Suppressor macrophage treated with lipopolysaccharide for 1 hour (primary cell): ENCODE data around the gene NGF.
A peak's percentile ranks its signal among the peaks of the same experiment; 100 is the strongest.
"Not testable (repeated sequence)": the region's sequence is repeated elsewhere in the genome, so short reads cannot be mapped to it uniquely, and the experiment has no call there.

Experiments used
- DNase-seq, 3 donors: peaks; one replicate each; pipeline ENCODE4 v3.0.0-alpha.2; 2020 to 2022

NGF gene

GRCh38 chr1:115337633-115338456 lies at the start of gene NGF:
TSS of gene NGF (minus strand) at chr1:115338249. CDS start at chr1:115286795, 51,454 bp downstream.
- DNase-seq = peak in 1 of 3 donors; percentile 13

GRCh38 chr1:115383455-115383854 lies 45.4 kb upstream of the NGF start:
- DNase-seq = not testable (repeated sequence)

GRCh38 chr1:115379943-115380342 lies 41.9 kb upstream of the NGF start:
- no peak for DNase-seq

GRCh38 chr1:115377411-115377810 lies 39.4 kb upstream of the NGF start:
- DNase-seq = no peak

- no peak for DNase-seq
These were observed 36.5 kb upstream of the NGF start for GRCh38 chr1:115374598-115374997.

GRCh38 chr1:115373305-115373704 lies 35.3 kb upstream of the NGF start:
- peak; percentile 83 to 93 (median 91) for DNase-seq

GRCh38 chr1:115365738-115366137 lies 27.7 kb upstream of the NGF start:
- DNase-seq = no peak

GRCh38 chr1:115364780-115365155 lies 26.7 kb upstream of the NGF start:
- DNase-seq = no peak

GRCh38 chr1:115364046-115364779 lies 26.2 kb upstream of the NGF start:
- DNase-seq = no peak

- no peak for DNase-seq
These were observed 25.1 kb upstream of the NGF start for GRCh38 chr1:115363171-115363570.

GRCh38 chr1:115360505-115361129 lies 22.6 kb upstream of the NGF start:
- not testable (repeated sequence) for DNase-seq

- DNase-seq = not testable (repeated sequence)
These were observed 21.9 kb upstream of the NGF start for GRCh38 chr1:115359787-115360452.

- DNase-seq = no peak
These were observed 18.3 kb upstream of the NGF start for GRCh38 chr1:115356356-115356755.

- DNase-seq = no peak
These were observed 17.0 kb upstream of the NGF start for GRCh38 chr1:115355069-115355468.

- DNase-seq = no peak
These were observed 13.1 kb upstream of the NGF start for GRCh38 chr1:115351143-115351542.

GRCh38 chr1:115348636-115349035 lies 10.6 kb upstream of the NGF start:
- DNase-seq = no peak

GRCh38 chr1:115347282-115347681 lies 9.2 kb upstream of the NGF start:
- DNase-seq = no peak

- DNase-seq = no peak
These were observed 5.2 kb upstream of the NGF start for GRCh38 chr1:115343200-115343737.

GRCh38 chr1:115341948-115342347 lies 3.9 kb upstream of the NGF start:
- DNase-seq = no peak

GRCh38 chr1:115340879-115341278 lies 2.8 kb upstream of the NGF start:
- DNase-seq = no peak

- DNase-seq = no peak
These were observed 390 bp upstream of the NGF start for GRCh38 chr1:115338457-115338820.

- no peak for DNase-seq
These were observed 795 bp downstream of the NGF start for GRCh38 chr1:115337276-115337632.

- no peak for DNase-seq
These were observed 1.3 kb downstream of the NGF start for GRCh38 chr1:115336741-115337140.
